Cardiac ventricle fibroblast (primary cell): ENCODE data around the gene HTR7. TPM values are rescaled to one million over a fixed set of nuclear protein-coding genes. Genes with fewer than 3 reads are reported as not detected.

Experiments
- total RNA-seq: library from RNA; depleted of rRNA; stranded (reverse); fragments of >200 nt; gene quantifications from 2 replicates; pipeline ENCODE4 v1.2.3, GENCODE V29; 2015

The HTR7 gene
- total RNA-seq = 0.59 and 0.75 TPM in 2 replicates

GRCh38 chr10:90857635-90858460 lies at the start of gene HTR7:
Gene HTR7 (minus strand): TSS chr10:90858039. CDS start chr10:90857671, 368 bp downstream.

GRCh38 chr10:90871766-90872647 lies 14.2 kb upstream of the HTR7 start, which contains the start of gene RPP30:
Gene RPP30 (plus strand): TSS chr10:90871974. CDS start chr10:90871987, 13 bp downstream.

Other genes starting within 250 kb of the HTR7 start
- gene RPP30, start 13.9 kb upstream of the HTR7 start, total RNA-seq = 29.8 and 36.2 TPM in 2 replicates
- gene ANKRD1, start 63.0 kb upstream of the HTR7 start, total RNA-seq = 1.6 and 1.7 TPM in 2 replicates